Lower leg skin (tissue), 4 donors: ENCODE measurements around the gene ZNF407. TPM values are rescaled to one million over a fixed set of nuclear protein-coding genes. Genes with fewer than 3 reads are reported as not detected.

Experiments
- DNase-seq, 2 donors: peaks; one replicate each; pipeline ENCODE4 v3.0.0-alpha.2; 2019; ENCODE audit warnings: low spot score in 2 of 2
- H3K4me3 ChIP-seq: fragments of 200-600 bp; sonication (generic); 2 replicates; pipeline ENCODE4 v1.5.1; 2017; ENCODE audit warnings: mild to moderate bottlenecking, low read depth; ENCODE audit not compliant: poor library complexity, severe bottlenecking
- CTCF ChIP-seq, 3 donors: fragments of 450-650 bp; IDR thresholded peaks; one replicate each; pipeline ENCODE4 v1.5.1; 2016; ENCODE audit warnings: antibody characterized with exemption in 3 of 3, mild to moderate bottlenecking in 3 of 3, moderate library complexity in 2 of 3
- POLR2A ChIP-seq, 2 donors: fragments of 450-650 bp; IDR thresholded peaks; one replicate each; pipeline ENCODE4 v1.6.1; 2016 to 2017; ENCODE audit warnings: antibody characterized with exemption in 2 of 2, mild to moderate bottlenecking in 1 of 2, moderate library complexity in 1 of 2
- WGBS, 2 donors: methylation state at CpG; one replicate each; pipeline ENCODE4 v1.1.5; 2018; 5-methylcytosine and 5-hydroxymethylcytosine counted together
- intact Hi-C: fragments of 100-400 bp; cut with DNase I; formaldehyde crosslinking; loops from one replicate; pipeline ENCODE4 v1.15.0; 2023; ENCODE audit warnings: low total_unique reads
- total RNA-seq, 4 donors: library from RNA; depleted of rRNA; stranded (reverse); fragments of >200 nt; gene quantifications; one replicate each; pipeline ENCODE4 v1.1.0, GENCODE V29; 2016

Gene ZNF407
- total RNA-seq, 4 donors from 2014 or later: 7.0 to 13.9 (median 10.9) TPM

GRCh38 chr18:74930616-74931015 lies 332.9 kb downstream of the ZNF407 start:
- intact Hi-C loops: no loop called here
- WGBS, 2 donors: 96 to 98% methylated on average over 1 of the region's 1 CpG
- no peak for DNase-seq
- no peak overlapping the region for H3K4me3 ChIP-seq
- TF ChIP-seq CTCF (IDR thresholded peaks at IDR 0.05) (no peak), POLR2A (IDR thresholded peaks at IDR 0.05) (no peak)

GRCh38 chr18:74933930-74934329 lies 336.3 kb downstream of the ZNF407 start:
- WGBS, 2 donors: 76 to 77% methylated on average over 4 of the region's 4 CpGs
- no peak for DNase-seq

GRCh38 chr18:74935434-74935833 lies 337.8 kb downstream of the ZNF407 start:
- WGBS, 2 donors: 95% methylated on average over 7 of the region's 7 CpGs
- intact Hi-C loops: no loop called here
- no peak overlapping the region for H3K4me3 ChIP-seq
- TF ChIP-seq CTCF (IDR thresholded peaks at IDR 0.05) (no peak), POLR2A (IDR thresholded peaks at IDR 0.05) (no peak)
- DNase-seq: no peak

More at GRCh38 chr18:74933930-74934329, 336.3 kb downstream of the ZNF407 start:
- no peak for TF ChIP-seq CTCF (IDR thresholded peaks at IDR 0.05)
- no peak for TF ChIP-seq POLR2A (IDR thresholded peaks at IDR 0.05)
- intact Hi-C loops: no loop called here
- H3K4me3 ChIP-seq: no peak overlapping the region

- DNase-seq: no peak
- no peak overlapping the region for H3K4me3 ChIP-seq
- TF ChIP-seq POLR2A (IDR thresholded peaks at IDR 0.05): no peak
- TF ChIP-seq CTCF (IDR thresholded peaks at IDR 0.05): no peak
- WGBS, 2 donors: 83 to 96% methylated on average over 6 of the region's 6 CpGs
- intact Hi-C loops: no loop called here
Observed at GRCh38 chr18:74936343-74936742, 338.7 kb downstream of the ZNF407 start.

- TF ChIP-seq POLR2A (IDR thresholded peaks at IDR 0.05) (no peak), CTCF (IDR thresholded peaks at IDR 0.05) (no peak)
- WGBS, 2 donors: 84 to 88% methylated on average over 1 of the region's 1 CpG
- no peak for DNase-seq
- H3K4me3 ChIP-seq: no peak overlapping the region
- intact Hi-C loops: no loop called here
Observed at GRCh38 chr18:74937291-74937690, 339.6 kb downstream of the ZNF407 start.

- H3K4me3 ChIP-seq: no peak overlapping the region
- WGBS, 2 donors: 92 to 96% methylated on average over 5 of the region's 5 CpGs
- TF ChIP-seq CTCF (IDR thresholded peaks at IDR 0.05) (no peak), POLR2A (IDR thresholded peaks at IDR 0.05) (no peak)
- DNase-seq: no peak
- intact Hi-C loops: no loop called here
Observed at GRCh38 chr18:74940856-74941255, 343.2 kb downstream of the ZNF407 start.
